Thoracic aorta (tissue), 2 donors: Measurements from ENCODE around the gene MB21D2. TPM values are rescaled to one million over a fixed set of nuclear protein-coding genes. Genes with fewer than 3 reads are reported as not detected.

ENCODE experiments used
- ATAC-seq: fragments of 150-250 bp; one replicate; pipeline ENCODE4 v1.8.0; 2017; ENCODE audit warnings: low read depth; ENCODE audit not compliant: insufficient number of reproducible peaks, low FRiP score
- DNase-seq: peaks from one replicate; pipeline ENCODE4 v3.0.0-alpha.2; 2020; ENCODE audit warnings: low spot score
- H3K27ac ChIP-seq, 2 donors: fragments of 200-600 bp; sonication (generic); 1 replicate in 1 of 2; 2 replicates in 1 of 2; pipeline ENCODE4 v1.5.1; 2016; ENCODE audit warnings: mild to moderate bottlenecking in 2 of 2, moderate library complexity in 2 of 2
- H3K27me3 ChIP-seq: fragments of 200-600 bp; sonication (generic); replicated peaks from 2 replicates; pipeline ENCODE4 v1.6.0; 2016; ENCODE audit warnings: mild to moderate bottlenecking; ENCODE audit not compliant: insufficient read depth
- H3K36me3 ChIP-seq: fragments of 200-600 bp; sonication (generic); one replicate; pipeline ENCODE4 v1.5.1; 2016
- H3K4me1 ChIP-seq, 2 donors: fragments of 200-600 bp; sonication (generic); 1 replicate in 1 of 2; 2 replicates in 1 of 2; pipeline versions ENCODE4 v1.5.1 to v1.6.0; 2016; ENCODE audit warnings: low read depth in 2 of 2, mild to moderate bottlenecking in 1 of 2; ENCODE audit not compliant: control insufficient read depth in 1 of 2
- H3K4me3 ChIP-seq: fragments of 200-600 bp; sonication (generic); 2 replicates; pipeline ENCODE4 v1.5.1; 2016; ENCODE audit warnings: mild to moderate bottlenecking
- H3K9me3 ChIP-seq: fragments of 200-600 bp; sonication (generic); 2 replicates; pipeline ENCODE4 v1.5.1; 2016
- total RNA-seq, 2 donors: library from RNA; depleted of rRNA; stranded (reverse); fragments of >200 nt; gene quantifications; one replicate each; pipeline versions ENCODE4 v1.1.0 to v1.2.3, GENCODE V29; 2016
- TF ChIP-seq, protein P1 (sequence below): fragments of 200-600 bp; sonication (generic); IDR thresholded peaks from one replicate; pipeline ENCODE4 v1.5.1; 2019; ENCODE audit warnings: antibody characterized with exemption

Gene MB21D2
- total RNA-seq, 2 donors from 2014 or later: 4.9 to 6.4 TPM

DNA sequence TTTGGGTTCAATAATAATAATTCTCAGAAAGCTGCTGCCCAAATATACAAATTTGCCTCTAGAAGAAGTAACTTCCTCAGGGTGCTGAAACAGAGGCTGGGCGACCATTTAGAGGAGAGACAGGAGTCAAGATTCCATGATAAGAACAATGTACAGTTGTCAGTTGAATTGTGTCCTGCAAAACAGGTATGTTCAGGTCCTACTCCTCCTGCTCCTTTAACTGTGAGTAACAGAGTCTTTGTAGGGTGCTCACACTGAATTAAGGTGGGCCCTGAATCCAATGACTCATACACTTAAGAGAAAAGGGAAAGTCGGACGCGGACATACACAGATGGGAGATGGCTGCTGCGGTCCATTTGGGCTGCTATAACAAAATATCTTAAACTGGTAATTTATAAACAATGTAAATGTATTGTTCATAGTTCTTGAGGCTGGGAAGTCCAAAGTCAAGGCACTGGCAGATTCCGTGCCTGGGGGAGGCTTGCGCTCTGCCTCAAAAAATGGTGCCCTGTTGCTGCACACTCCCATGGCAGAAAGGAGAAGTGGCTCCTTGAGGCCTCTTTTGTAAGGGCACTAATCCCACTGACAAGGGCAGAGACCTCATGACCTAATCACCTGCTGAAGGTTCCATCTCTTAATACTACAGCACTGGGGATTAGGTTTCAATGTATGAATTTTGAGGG, 55.1 kb downstream of the MB21D2 start:
- H3K27ac ChIP-seq: no peak overlapping the region
- no peaks in the 10 kb centered on the region for H3K27me3 ChIP-seq
- TF ChIP-seq, protein P1, sequence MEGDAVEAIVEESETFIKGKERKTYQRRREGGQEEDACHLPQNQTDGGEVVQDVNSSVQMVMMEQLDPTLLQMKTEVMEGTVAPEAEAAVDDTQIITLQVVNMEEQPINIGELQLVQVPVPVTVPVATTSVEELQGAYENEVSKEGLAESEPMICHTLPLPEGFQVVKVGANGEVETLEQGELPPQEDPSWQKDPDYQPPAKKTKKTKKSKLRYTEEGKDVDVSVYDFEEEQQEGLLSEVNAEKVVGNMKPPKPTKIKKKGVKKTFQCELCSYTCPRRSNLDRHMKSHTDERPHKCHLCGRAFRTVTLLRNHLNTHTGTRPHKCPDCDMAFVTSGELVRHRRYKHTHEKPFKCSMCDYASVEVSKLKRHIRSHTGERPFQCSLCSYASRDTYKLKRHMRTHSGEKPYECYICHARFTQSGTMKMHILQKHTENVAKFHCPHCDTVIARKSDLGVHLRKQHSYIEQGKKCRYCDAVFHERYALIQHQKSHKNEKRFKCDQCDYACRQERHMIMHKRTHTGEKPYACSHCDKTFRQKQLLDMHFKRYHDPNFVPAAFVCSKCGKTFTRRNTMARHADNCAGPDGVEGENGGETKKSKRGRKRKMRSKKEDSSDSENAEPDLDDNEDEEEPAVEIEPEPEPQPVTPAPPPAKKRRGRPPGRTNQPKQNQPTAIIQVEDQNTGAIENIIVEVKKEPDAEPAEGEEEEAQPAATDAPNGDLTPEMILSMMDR: no peak
- no peaks in the 10 kb centered on the region for H3K36me3 ChIP-seq
- ATAC-seq (no peak), DNase-seq (no peak)
- no peaks in the 10 kb centered on the region for H3K9me3 ChIP-seq
- H3K4me3 ChIP-seq: no peak overlapping the region
- peaks cover 4 to 12% of the 10 kb centered on the region in 2 donors for H3K4me1 ChIP-seq

DNA sequence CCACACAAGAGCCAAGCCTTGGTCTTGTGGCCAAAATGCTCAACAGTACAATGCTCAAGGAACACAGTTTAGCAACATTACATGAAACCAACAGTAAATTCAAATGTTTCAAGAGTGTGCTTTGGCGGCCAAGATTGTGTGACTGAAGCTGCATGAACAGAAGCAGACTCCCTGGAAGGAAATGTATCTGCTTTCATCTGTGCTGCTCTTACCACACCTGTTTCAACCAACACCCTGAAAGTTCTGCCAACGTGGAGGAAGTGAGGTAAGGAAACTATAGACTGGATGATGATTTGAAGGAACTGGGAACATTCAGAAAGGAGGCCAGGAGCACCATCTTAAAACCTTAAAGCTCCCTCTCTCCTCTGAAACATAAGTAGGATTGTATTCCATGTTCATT, 55.7 kb downstream of the MB21D2 start:
- H3K9me3 ChIP-seq: no peaks in the 10 kb centered on the region
- ATAC-seq (no peak), DNase-seq (no peak)
- peaks cover 0 to 7% of the 10 kb centered on the region in 2 donors for H3K4me1 ChIP-seq
- TF ChIP-seq, protein P1: no peak
- H3K27me3 ChIP-seq: no peaks in the 10 kb centered on the region
- no peak overlapping the region for H3K27ac ChIP-seq
- no peaks in the 10 kb centered on the region for H3K36me3 ChIP-seq
- no peak overlapping the region for H3K4me3 ChIP-seq

DNA sequence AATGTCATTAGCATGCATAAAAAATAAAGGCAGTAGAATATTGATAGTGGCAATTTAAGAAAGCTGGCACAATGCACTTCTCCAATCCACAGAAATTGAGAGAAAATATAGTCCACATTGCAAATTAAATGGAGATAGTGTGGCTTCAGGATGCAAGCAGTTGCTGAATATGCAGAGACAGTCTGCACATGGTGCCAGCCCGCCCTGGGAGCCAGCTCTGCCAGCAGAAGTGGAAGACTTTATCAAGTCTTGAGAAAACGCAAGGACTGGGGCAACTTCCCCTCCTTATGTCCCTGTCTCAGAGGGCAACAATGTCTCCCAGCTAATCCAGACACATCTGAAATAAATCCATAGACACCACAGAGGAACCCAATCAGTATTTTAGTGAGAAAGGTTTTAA, 57.2 kb downstream of the MB21D2 start:
- TF ChIP-seq, protein P1: no peak
- Histone ChIP-seq H3K9me3 (no peaks in the 10 kb centered on the region), H3K4me1 (peaks cover 0 to 7% of the 10 kb centered on the region in 2 donors), H3K27me3 (no peaks in the 10 kb centered on the region), H3K4me3 (no peak overlapping the region), H3K27ac (no peak overlapping the region), H3K36me3 (no peaks in the 10 kb centered on the region)
- DNase-seq (no peak), ATAC-seq (no peak)

DNA sequence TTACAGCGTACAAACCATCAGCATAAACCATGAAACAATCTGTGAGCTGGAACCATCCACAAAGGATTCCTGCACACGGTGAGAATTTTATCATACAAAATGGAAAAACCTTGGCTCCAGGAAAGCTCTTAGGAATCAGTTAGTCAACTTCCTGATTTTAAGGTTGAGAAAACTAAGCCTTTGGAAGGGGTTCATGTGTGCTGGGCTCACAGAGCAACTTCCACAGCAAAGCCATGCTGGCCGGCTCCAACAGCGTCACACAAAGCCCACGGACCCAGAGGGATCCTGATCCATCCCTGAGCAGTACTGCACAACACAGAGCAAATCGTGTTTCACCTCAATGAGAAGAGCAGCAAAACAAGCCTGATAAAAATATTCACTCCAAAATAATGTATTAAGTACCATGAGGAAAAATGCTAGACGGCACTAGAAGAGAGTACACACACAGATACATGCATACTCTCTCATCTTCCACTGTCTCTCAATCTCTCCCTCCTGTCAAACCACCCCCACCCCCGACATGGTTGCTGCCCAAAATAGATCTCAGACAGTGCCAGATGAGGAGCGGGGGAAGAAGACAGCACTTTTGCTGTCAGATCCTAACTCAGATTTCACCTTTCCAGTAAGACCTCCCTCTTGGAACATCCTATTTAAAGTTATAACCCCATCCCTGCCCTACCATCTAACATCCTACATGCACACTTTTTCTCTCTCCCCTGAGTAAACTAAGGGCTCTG, 58.6 kb downstream of the MB21D2 start:
- ATAC-seq (no peak), DNase-seq (no peak)
- no peak overlapping the region for H3K27ac ChIP-seq
- H3K4me3 ChIP-seq: no peak overlapping the region
- H3K27me3 ChIP-seq: no peaks in the 10 kb centered on the region
- H3K36me3 ChIP-seq: no peaks in the 10 kb centered on the region
- TF ChIP-seq, protein P1: no peak
- H3K4me1 ChIP-seq: peaks cover 0 to 7% of the 10 kb centered on the region in 2 donors
- no peaks in the 10 kb centered on the region for H3K9me3 ChIP-seq

DNA sequence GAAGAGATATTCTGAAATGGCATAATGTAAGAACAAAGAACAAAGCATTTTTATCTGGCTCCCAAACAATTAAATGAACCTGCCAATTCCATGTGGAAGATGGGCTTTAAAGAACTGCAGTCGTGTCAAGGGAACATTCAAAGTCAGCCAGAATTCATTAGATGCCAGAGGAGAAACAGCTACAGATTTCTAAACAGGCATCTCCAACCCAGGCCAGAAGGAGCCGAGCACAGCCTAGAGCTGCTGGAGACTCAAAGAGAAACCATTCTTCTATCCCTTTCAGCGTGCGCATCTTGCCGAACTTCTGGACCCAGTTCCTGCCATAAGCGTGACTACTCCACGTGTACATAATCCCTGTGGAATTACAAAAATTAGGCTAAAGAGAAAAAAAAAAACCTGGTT, 60.4 kb downstream of the MB21D2 start:
- Histone ChIP-seq H3K9me3 (no peaks in the 10 kb centered on the region), H3K27ac (no peak overlapping the region), H3K4me3 (no peak overlapping the region), H3K4me1 (peaks cover 0 to 9% of the 10 kb centered on the region in 2 donors), H3K36me3 (no peaks in the 10 kb centered on the region), H3K27me3 (no peaks in the 10 kb centered on the region)
- ATAC-seq (no peak), DNase-seq (no peak)
- TF ChIP-seq, protein P1: no peak
